Stomach (tissue), 9 donors: Measurements from ENCODE around the gene RNF224. TPM values are rescaled to one million over a fixed set of nuclear protein-coding genes. Genes with fewer than 3 reads are reported as not detected.
A peak's percentile ranks its signal among the peaks of the same experiment; 100 is the strongest.

Experiments used
- DNase-seq, 2 donors: peaks; one replicate each; pipeline versions ENCODE4 v3.0.0 to v3.0.0-alpha.2; 2013 to 2019
- H3K27ac ChIP-seq, 5 donors: fragments of 200-600 bp in 4 of 5; sonication (generic) in 4 of 5; one replicate each; pipeline ENCODE4 v1.5.1; 2013 to 2019; ENCODE audit warnings: mild to moderate bottlenecking in 1 of 5, moderate library complexity in 1 of 5
- H3K27me3 ChIP-seq, 3 donors: fragments of 200-600 bp; sonication (generic); one replicate each; pipeline ENCODE4 v1.5.1; 2017 to 2019; ENCODE audit warnings: mixed run types in 1 of 3
- H3K36me3 ChIP-seq, 4 donors: fragments of 200-600 bp; sonication (generic); 1 replicate in 3 of 4; 2 replicates in 1 of 4; pipeline ENCODE4 v1.5.1; 2016 to 2019
- H3K4me1 ChIP-seq, 4 donors: fragments of 200-600 bp; sonication (generic); one replicate each; pipeline ENCODE4 v1.5.1; 2016 to 2019
- H3K4me3 ChIP-seq, 4 donors: fragments of 200-600 bp; sonication (generic) in 3 of 4; one replicate each; pipeline ENCODE4 v1.5.1; 2016 to 2019; ENCODE audit warnings: mild to moderate bottlenecking in 1 of 4
- H3K9me3 ChIP-seq, 4 donors: fragments of 200-600 bp; sonication (generic); one replicate each; pipeline ENCODE4 v1.5.1; 2016 to 2019
- CTCF ChIP-seq, 7 experiments: fragments of 450-650 bp in 4 of 7; fragments of 200-600 bp in 3 of 7; sonication (generic) in 3 of 7; IDR thresholded peaks; one replicate each; pipeline ENCODE4 v1.5.1; 2016 to 2019; ENCODE audit warnings: antibody characterized with exemption in 7 of 7, control low read depth in 2 of 7, mild to moderate bottlenecking in 1 of 7
- EP300 ChIP-seq: sonication (generic); formaldehyde crosslinking; IDR thresholded peaks from one replicate; pipeline ENCODE4 v1.6.1; 2017; ENCODE audit warnings: antibody characterized with exemption
- POLR2A ChIP-seq, 4 donors: fragments of 450-650 bp; IDR thresholded peaks; one replicate each; pipeline ENCODE4 v1.6.1; 2016; ENCODE audit warnings: antibody characterized with exemption in 4 of 4, control low read depth in 2 of 4, mild to moderate bottlenecking in 1 of 4, moderate library complexity in 1 of 4
- POLR2AphosphoS5 ChIP-seq, 3 donors: sonication (generic); formaldehyde crosslinking; IDR thresholded peaks; one replicate each; pipeline ENCODE4 v1.6.1; 2016; ENCODE audit warnings: antibody characterized with exemption in 3 of 3
- WGBS, 5 donors: extraction: QIAGEN DNeasy Blood & Tissue Kit in 3 of 5; methylation state at CpG; one replicate each; pipeline versions ENCODE4 v1.1.5 to v1.1.7; 2013 to 2018; 5-methylcytosine and 5-hydroxymethylcytosine counted together
- intact Hi-C: fragments of 100-400 bp; cut with DNase I; formaldehyde crosslinking; loops from one replicate; pipeline ENCODE4 v1.15.1; 2023; ENCODE audit warnings: low total_unique reads
- polyA plus RNA-seq, 3 donors: library from polyadenylated mRNA; stranded (reverse); fragments of 200-250 nt; gene quantifications; one replicate each; pipeline ENCODE4 v1.2.3, GENCODE V29; 2013
- total RNA-seq, 5 donors: library from RNA; depleted of rRNA; stranded (reverse); fragments of >200 nt; gene quantifications; one replicate each; pipeline versions ENCODE4 v1.1.0 to v1.2.3, GENCODE V29; 2014 to 2016
- donor health status: healthy with polysubstance abuse.
- donor health status: Bipolar disorder and iron deficiency.
- donor health status: healthy.

RNF224 gene
- total and polyA plus RNA-seq, 8 donors, result 1.0 TPM; not detected in 7

GRCh38 chr9:137275203-137275587 is 47.9 kb downstream of the RNF224 start:
- Histone ChIP-seq H3K27me3 (peaks cover 0 to 41% (median 0%) of the 10 kb centered on the region in 3 donors), H3K4me1 (peaks cover 56 to 99% (median 92%) of the 10 kb centered on the region in 4 donors), H3K27ac (peak overlapping the region; percentile 88 to 95 (median 95)), H3K9me3 (no peaks in the 10 kb centered on the region), H3K4me3 (peak overlapping the region in 1 of 4 donors; percentile 9), H3K36me3 (peaks cover 31 to 49% (median 47%) of the 10 kb centered on the region in 4 donors)
- WGBS, 5 donors, result 56 to 84% (median 76%) methylated on average over 10 of the region's 10 CpGs
- no peak for TF ChIP-seq POLR2AphosphoS5 (IDR thresholded peaks at IDR 0.05)
- no peak for TF ChIP-seq POLR2A (IDR thresholded peaks at IDR 0.05)
- no peak for TF ChIP-seq EP300
- no peak for TF ChIP-seq CTCF (IDR thresholded peaks at IDR 0.05)
- peak in 1 of 2 donors; percentile 20 for DNase-seq
- intact Hi-C loops, result no loop called here

GRCh38 chr9:137275588-137276472 is 48.5 kb downstream of the RNF224 start:
- WGBS, 5 donors, result 66 to 77% (median 71%) methylated on average over 23 to 24 of the region's 24 CpGs
- peak overlapping the region; percentile 88 to 95 (median 95) for H3K27ac ChIP-seq
- no peak for TF ChIP-seq EP300
- TF ChIP-seq POLR2A (IDR thresholded peaks at IDR 0.05), result no peak
- TF ChIP-seq POLR2AphosphoS5 (IDR thresholded peaks at IDR 0.05), result no peak
- TF ChIP-seq CTCF (IDR thresholded peaks at IDR 0.05), result no peak
- peaks cover 63 to 99% (median 92%) of the 10 kb centered on the region in 4 donors for H3K4me1 ChIP-seq
- intact Hi-C loops, result no loop called here
- H3K4me3 ChIP-seq, result peak overlapping the region in 1 of 4 donors; percentile 66
- H3K9me3 ChIP-seq, result no peaks in the 10 kb centered on the region
- peak in 1 of 2 donors; percentile 15 for DNase-seq
- H3K36me3 ChIP-seq, result peaks cover 27 to 50% (median 49%) of the 10 kb centered on the region in 4 donors
- peaks cover 0 to 47% (median 0%) of the 10 kb centered on the region in 3 donors for H3K27me3 ChIP-seq

GRCh38 chr9:137276473-137277328 is 49.4 kb downstream of the RNF224 start:
- WGBS, 5 donors, result 25 to 39% (median 30%) methylated on average over 14 to 30 of the region's 30 CpGs
- H3K27ac ChIP-seq, result peak overlapping the region; percentile 88 to 95 (median 95)
- peak; percentile 89 to 94 for DNase-seq
- H3K4me1 ChIP-seq, result peaks cover 67 to 99% (median 92%) of the 10 kb centered on the region in 4 donors
- H3K4me3 ChIP-seq, result peak overlapping the region; percentile 47 to 66 (median 56)
- H3K9me3 ChIP-seq, result no peaks in the 10 kb centered on the region
- H3K27me3 ChIP-seq, result peaks cover 0 to 56% (median 0%) of the 10 kb centered on the region in 3 donors
- intact Hi-C loops, result no loop called here
- TF ChIP-seq CTCF (IDR thresholded peaks at IDR 0.05) (no peak), POLR2A (IDR thresholded peaks at IDR 0.05) (no peak), EP300 (no peak), POLR2AphosphoS5 (IDR thresholded peaks at IDR 0.05) (peak in 1 of 3 donors; percentile 42)
- H3K36me3 ChIP-seq, result peaks cover 27 to 50% (median 47%) of the 10 kb centered on the region in 4 donors
